NOMO-1 treated with DMSO at 0.1 percent for 48 hours (cell line): ENCODE measurements around the gene RAD17.
"Not testable (repeated sequence)": the region's sequence is repeated elsewhere in the genome, so short reads cannot be mapped to it uniquely, and the experiment has no call there.

Source experiments
- DNase-seq: peaks from one replicate; lab custom pipeline; 2025; ENCODE audit not compliant: unreplicated experiment; lab: John Stamatoyannopoulos, UW

Gene RAD17, protein sequence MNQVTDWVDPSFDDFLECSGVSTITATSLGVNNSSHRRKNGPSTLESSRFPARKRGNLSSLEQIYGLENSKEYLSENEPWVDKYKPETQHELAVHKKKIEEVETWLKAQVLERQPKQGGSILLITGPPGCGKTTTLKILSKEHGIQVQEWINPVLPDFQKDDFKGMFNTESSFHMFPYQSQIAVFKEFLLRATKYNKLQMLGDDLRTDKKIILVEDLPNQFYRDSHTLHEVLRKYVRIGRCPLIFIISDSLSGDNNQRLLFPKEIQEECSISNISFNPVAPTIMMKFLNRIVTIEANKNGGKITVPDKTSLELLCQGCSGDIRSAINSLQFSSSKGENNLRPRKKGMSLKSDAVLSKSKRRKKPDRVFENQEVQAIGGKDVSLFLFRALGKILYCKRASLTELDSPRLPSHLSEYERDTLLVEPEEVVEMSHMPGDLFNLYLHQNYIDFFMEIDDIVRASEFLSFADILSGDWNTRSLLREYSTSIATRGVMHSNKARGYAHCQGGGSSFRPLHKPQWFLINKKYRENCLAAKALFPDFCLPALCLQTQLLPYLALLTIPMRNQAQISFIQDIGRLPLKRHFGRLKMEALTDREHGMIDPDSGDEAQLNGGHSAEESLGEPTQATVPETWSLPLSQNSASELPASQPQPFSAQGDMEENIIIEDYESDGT

DNA sequence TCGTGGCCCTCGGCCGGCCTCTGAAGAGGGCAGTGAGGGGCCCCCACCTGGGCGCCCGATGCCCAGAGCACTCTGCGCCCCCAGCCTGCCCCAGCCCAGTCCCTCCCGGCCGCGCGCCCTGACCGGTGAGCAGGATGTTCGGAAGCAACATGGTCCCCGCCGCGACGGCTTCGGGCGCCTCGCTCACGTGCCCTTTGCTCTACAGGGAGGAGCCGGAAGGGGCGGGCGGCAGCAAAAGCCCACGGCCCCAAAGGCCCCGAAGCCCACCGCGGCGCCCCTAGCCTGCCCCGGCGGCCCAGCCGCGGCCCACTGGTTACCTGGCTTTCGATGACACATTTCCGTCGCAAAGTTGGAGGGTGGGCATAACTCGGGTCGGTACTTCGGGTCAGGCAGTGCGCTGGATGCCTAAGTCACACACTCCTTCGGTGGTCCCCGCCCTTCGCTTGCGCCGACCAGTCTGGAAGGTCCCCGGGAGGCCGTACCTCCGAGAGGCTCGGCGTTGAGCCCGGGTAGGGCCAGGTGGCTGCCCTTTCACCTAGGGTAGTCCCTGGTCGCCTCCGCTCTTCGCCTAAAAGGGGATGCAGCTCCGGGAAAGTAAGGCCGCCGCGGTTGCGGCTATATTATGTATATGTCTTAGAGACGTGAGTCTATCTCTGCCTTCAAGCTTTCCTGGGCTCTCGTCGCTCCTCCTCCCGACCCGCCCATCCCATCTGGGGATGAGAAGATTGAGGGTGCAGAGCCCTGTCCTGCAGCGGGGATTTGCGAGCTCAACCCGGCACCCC lies at the start of gene RAD17, which contains the start of the genes AK6 and TAF9:
TSS of gene RAD17 (plus strand) at position 479 of the 782 bp plus-strand sequence. CDS start 2,391 bp downstream, outside the sequence.
TSS of gene AK6 (minus strand) at position 181 of the 782 bp plus-strand sequence. CDS start at position 151, 30 bp downstream.
TSS of gene TAF9 (minus strand) at position 181 of the 782 bp plus-strand sequence. CDS start 3,783 bp downstream, outside the sequence.
- peak; percentile 91 for DNase-seq

DNA sequence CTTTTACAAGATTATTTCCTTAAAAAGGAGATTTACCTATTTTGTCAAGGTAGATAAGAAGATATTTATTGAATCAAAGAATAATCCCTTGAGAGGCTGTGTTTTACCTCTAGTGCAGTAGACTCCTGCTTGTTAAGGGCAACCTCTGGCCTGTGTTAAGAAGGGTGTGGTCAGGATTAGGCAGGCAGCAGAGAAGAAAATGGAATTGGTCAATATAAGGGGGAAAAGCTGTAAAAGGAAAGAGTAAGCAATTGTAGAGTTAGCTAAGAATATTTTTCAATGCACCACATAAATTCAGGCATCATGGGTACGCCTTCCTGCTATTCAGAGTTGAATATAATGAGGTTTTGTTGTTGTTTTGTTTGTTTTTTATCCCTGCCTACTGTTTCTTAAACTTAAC lies 43.3 kb upstream of the RAD17 start:
- DNase-seq, result no peak

DNA sequence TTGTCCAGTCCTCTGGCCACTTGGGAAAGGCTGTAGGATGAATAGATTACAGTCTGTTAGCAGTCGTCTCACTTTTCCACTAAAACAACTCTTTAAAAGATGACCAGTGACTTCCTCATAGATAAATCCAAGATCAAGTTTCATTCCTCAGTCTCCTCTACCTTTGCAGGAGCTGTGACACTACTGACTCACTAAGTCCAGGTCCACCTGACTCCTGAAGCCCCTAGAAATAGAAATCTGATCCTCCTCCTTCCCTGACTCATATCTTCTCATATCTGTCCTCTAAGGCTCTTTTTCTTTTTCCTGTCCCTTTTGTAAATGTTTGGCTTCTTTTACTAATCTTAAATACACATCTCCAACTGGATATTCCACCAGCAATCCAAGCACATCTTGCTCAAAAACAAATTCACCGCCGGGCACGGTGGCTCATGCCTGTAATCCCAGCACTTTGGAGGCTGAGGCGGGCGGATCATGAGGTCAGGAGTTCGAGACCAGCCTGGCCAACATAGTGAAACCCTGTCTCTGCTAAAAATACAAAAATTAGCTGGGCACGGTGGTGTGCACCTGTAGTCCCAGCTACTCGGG lies 39.6 kb upstream of the RAD17 start:
- no peak for DNase-seq

DNA sequence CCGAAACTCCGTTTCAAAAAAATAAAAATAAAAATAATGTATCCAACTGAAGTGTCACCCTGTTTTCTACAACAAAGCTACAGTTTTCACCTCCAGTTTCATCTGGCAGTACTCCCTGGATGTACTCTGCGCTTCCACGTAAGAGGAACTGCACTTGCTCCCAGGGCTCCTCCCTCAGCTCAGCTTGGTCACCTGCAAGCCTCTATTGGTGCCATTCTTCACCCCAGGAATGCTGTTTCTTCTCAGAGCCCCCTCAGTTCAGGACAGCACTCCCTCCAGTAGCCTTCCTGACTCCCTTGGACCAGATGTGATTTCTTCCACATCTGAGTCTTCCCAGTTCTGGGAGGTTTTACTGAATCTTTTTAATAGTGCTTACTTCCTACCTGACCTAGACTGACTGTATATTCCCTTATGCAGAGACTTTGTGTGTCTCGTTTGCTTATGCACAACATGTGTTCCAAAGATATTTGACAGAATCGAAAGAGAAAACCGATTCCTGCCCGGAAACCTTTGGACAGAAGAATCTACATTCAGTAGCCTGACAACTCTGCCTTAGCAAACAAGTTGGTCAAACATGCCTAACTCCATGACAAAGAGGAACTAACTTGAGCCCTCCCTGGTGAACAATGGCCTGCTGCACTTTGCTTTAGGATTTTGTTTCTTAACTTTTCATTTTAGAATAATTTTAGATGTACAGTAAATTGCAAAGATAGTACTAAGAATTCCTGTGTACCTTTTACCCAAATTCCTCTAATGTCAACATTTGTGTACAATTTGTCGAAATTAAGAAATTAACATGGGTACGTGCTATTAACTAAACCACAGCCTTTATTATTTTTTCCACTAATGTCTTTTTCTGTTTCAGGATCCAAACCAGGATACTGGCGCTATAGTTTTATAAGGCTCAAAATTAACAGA lies 37.8 kb upstream of the RAD17 start:
- peak; percentile 37 for DNase-seq

DNA sequence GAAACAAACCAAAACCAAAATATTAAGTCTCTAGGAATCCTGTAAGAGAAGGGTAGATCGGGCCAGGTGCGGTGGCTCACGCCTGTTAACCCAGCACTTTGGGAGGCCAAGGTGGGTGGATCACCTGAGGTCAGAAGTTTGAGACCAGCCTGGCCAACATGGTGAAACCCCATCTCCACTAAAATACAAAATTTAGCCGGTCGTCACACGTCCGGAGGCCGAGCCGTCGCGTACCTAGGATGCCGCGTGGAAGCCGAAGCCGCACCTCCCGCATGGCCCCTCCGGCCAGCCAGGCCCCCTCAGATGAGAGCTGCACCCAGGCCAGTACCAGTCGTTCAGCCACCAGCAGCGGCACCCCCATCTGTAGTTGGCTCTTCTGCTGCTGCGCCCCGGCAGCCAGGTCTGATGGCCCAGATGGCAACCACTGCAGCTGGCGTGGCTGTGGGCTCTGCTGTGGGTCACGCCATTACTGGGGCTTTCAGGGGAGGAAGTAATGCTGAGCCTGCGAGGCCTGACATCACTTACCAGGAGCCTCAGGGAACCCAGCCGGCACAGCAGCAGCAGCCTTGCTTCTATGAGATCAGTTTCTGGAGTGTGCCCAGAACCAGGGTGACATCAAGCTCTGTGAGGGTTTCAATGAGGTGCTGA lies 35.8 kb upstream of the RAD17 start:
- not testable (repeated sequence) for DNase-seq

DNA sequence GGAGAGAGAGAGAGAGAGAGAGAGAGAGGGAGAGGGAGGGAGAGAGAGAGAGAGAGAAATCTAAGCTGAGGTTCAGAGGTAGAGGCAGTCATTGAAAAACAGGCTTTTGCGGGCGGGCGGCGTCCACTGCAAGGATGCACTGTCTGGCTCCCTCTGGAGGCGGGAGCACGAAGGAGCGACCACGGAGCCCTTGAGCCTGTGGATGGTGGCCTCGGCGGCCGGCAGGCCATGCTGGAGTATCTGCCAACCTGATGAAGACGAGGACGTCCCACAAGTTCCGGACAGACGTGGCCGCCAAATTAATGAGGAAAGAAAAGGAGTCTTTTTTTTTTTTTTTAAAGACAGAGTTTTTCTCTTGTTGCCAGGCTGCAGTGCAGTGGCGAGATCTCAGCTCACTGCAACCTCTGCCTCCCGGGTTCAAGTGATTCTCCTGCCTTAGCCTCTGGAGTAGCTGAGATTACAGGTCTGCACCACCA lies 34.8 kb upstream of the RAD17 start:
- peak; percentile 86 for DNase-seq

DNA sequence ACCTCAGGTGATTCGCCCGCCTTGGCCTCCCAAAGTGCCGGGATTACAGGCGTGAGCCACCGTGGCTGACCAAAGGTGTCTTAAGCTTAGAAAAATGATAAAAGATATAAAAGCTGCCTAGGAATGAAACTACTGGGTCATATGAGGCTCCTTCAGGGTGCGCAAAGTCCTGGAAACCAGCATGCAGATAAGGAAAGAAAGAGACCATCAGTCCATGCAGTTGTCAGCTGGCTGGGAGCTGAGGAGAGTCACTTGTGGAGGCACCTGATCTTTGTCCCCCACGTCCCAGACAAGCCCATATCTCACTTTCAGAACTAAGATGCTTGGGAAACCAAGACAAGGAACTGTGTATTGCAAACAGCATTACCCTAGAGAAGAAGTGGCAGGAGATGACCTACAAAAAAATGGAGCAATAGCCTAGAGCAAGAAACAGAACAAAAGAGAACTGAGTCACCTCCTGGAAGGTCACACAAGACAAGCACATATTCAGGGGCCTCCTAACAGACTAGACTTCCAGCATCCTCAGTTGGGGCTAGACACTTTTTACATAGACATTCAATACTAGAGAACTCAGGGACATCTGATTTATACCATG lies 34.2 kb upstream of the RAD17 start:
- DNase-seq, result peak; percentile 59

DNA sequence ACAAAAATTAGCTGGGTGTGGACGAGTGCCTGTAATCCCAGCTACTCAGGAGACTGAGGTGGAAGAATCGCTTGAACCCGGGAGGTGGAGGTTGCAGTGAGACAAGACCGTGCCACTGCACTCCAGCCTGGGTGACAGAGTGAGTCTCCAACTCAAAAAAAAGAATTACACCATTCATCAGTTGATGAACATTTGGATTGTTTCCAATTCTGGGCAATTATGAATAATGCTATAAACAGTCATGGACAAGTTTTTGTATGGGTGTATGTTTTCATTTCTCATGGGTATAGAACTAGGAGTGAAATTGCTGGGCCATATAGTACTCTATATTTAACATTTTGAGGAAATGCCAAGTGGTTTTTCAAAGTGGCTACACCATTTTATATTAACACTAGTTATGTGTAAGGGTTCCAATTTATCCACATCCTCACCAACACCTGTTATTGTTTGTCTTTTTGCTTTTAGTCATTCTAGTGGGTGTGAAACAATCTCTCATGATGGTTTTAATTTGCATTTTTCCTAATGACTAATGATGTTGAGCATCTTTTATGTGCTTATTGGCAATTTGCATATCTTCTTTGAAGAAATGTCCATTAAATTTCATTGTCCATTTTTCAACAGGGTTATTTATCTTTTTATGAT lies 28.0 kb upstream of the RAD17 start:
- DNase-seq, result no peak

DNA sequence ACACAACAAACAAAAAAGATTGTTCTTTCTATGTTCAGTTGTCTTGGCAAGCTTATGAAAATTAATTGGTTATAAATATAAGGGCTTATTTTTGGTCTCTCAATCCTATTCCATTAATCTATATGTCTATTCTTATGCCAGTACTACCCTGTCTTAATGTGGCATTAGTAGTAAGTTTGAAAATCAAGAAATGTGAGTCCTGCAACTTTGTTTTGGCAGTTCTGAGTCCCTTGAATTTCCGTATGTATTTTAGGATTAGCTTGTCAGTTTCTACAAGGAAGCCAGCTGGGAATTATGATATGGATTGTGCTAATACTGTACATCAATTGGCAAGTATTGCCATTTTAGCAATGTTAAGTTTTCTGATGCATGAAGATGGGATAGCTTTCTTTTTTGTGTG lies 26.5 kb upstream of the RAD17 start:
- no peak for DNase-seq

DNA sequence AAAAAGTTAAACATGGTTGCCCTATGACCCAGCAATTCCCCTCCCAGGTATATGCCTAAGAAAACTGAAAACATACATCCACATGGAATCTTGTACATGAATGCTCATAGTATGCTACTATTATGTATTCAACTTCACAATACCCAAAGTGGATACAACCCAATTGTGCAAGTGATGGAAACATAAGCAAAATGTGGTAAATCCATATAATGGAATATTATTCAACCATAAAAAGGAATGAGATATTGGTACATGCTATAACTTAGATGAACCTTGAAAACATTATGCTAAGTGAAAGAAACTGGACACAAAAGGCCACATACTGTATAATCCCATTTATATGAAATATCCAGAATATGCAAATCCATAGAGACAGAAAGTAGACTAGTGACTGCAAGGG lies 19.0 kb upstream of the RAD17 start:
- no peak for DNase-seq

DNA sequence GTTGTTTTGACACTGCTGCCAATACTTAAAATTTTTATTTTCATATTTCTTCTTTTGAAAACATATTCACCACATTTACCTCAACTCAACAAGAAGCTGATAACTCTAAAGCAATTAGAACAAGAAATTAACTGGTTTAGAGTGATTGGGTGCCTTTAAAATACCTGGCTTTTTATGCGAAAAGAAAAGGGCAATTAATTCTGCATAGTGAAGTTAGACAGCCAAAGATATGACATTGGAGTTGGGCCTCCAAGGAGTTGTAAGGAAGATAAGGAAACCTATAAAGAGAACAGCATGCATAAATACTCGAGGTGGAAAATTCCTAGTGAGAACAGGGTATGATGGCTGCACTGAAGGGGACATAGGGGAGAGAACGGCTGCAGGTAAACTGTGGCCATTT lies 9.9 kb upstream of the RAD17 start:
- DNase-seq, result no peak

DNA sequence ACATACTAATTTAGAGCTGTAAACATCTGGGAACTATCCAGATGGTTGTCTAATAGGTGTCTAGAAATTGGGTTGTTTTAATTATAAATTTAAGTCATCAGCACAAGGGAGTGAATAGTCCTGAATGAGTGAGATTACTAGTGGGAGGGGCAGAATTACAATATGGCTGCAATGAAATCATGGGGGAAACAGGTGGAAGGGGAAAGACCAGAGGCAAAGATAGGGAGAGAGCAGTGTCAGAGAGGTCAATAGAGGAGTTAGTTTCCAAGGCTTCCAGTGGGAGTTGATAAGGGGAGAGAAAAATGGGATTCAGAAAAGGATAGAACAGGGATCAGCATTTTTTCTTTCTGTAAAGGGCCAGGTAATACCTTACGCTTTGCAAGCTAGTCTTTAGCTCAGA lies 9.2 kb upstream of the RAD17 start:
- no peak for DNase-seq

DNA sequence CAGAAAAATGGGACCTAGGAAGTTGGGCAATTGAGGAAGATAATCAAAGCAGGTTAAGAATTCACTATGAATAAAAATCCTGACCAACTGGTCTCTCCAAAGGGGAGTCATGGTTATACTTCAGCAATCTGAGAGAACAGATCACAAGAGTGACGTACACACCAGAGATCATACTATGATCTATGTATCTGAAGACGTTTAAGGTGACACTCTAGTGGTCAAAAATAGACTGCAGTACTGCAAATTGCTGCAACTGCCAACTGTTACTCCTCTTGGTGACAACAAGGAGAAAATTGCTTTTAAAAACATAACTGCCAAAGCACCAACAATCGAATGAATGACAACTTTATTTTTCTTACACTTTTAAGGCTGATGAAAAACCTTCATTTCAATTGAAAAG lies 5.2 kb upstream of the RAD17 start:
- DNase-seq, result peak; percentile 45

DNA sequence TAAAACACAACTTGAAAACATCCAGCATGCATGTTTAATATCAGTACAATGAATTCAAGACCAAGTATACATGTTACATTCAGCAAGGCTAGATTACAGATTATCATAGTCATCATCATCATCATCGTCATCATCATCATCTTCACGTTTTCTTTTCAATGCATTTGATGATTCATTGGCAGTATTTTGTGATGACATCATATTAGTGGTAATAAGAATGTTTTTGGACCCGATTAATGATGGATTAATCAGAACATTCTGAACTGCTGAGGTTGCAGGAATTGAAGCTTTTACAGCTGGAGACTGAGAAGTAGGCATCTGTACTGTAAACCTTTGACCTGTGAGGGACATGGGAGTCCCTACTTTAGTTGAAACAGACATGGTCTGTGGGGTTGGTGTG lies 4.8 kb upstream of the RAD17 start:
- DNase-seq, result no peak

DNA sequence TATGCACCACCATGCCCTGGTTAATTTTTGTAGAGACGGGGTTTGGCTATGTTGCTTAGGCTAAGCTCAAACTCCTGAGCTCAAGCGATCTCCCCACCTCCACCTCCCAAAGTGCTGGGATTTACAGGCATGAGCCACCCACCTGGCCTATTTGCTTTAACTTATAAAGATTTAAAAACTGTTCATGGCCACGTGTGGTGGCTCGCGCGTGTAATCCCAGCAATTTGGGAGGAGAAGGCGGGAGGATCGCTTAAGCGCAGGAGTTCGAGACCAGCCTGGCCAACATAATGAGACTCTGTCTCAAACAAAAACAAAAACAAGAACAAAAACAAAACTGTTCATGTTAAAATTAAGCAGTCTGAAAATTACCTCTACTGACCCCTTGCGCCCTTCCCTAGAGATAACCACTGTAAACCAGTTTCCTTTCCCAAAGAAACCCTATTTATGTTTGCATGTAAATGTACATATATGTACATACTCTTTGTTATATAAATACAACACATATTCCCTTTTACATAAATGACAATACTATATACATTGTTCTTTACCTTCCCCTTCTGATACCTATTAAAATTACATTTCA lies 1.8 kb upstream of the RAD17 start:
- peak; percentile 9 for DNase-seq

DNA sequence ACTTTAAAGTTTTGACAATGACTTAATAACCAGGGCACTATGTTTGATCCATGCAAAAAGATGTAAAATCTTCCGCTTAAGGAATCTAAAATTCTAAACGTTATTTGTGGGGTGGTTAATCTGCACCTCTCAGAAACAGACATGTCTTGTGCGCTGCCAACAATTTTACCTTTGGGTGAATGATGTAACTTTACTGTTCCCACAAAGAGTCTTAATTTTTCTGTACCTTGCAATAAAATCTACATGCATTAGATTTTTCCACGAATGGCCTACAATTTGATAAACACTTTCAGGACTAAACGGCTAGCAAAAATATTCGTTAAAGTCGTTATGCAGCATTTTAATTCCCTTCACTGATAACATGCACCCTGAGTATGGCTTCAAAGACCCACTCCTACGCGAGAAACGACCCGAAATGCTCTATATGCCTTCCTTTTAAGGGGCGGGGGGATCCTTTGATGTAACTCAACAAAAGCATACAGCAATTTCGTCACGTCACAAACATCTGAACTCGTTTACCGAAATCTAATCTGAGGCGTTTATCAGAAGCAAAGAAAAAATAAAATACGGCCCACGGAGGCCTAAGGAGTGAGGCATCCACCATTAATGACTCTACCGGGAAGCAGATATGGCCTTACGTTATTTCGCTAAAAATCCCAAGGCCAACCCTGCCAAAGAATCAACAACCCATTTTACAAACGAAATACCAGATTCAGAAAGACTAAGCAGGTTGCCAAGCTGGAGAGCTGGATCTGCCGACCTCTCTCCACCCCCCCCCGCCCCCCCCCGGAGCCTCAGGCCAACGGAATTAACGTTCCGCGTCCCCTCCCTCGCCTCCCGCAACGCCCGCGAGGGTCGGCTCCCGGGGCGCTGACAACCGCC lies 919 bp upstream of the RAD17 start:
- no peak for DNase-seq

DNA sequence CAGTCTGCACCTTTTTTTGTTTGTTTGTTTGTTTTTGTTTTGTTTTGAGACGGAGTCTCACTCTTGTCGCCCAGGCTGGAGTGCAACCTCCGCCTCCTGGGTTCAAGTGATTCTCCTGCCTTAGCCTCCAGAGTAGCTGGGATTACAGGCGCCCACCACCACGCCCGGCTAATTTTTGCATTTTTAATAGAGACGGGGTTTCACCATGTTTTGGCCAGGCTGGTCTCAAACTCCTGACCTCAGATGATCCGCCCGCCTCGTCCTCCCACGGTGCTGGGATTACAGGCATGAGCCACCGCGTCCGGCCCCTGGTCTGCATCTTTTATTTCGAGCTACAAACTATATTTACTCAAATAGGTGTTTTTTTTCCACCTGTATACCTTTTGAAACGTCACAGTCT lies 717 bp downstream of the RAD17 start:
- not testable (repeated sequence) for DNase-seq
